GM18498 (cell line): ENCODE results near the gene RIOK1.
"Not testable (repeated sequence)": the region's sequence is repeated elsewhere in the genome, so short reads cannot be mapped to it uniquely, and the experiment has no call there.

Experiments
- ATAC-seq: cut with Tn5 transposase; IDR thresholded peaks from one replicate; pipeline ENCODE4 v1.9.1; 2021; ENCODE audit warnings: mild to moderate bottlenecking, moderate library complexity; ENCODE audit not compliant: unreplicated experiment

Gene RIOK1

GRCh38 chr6:7389451-7390225 lies at the start of gene RIOK1, which contains the start of gene CAGE1:
RIOK1 (plus strand) TSS chr6:7389808; CDS start chr6:7390003, 195 bp downstream.
CAGE1 (minus strand) TSS chr6:7389742; CDS start chr6:7387173, 2,569 bp downstream.
- peak; percentile 97 for ATAC-seq

- ATAC-seq, result no peak
These were observed 48.3 kb upstream of the RIOK1 start for GRCh38 chr6:7341271-7341670.

GRCh38 chr6:7341989-7342742 lies 47.4 kb upstream of the RIOK1 start:
- ATAC-seq, result peak; percentile 67

- no peak for ATAC-seq
These were observed 45.8 kb upstream of the RIOK1 start for GRCh38 chr6:7343546-7344475.

GRCh38 chr6:7344773-7345450 lies 44.7 kb upstream of the RIOK1 start:
- not testable (repeated sequence) for ATAC-seq

- ATAC-seq, result not testable (repeated sequence)
These were observed 42.0 kb upstream of the RIOK1 start for GRCh38 chr6:7347551-7347997.

- not testable (repeated sequence) for ATAC-seq
These were observed 39.0 kb upstream of the RIOK1 start for GRCh38 chr6:7350591-7350990.

- ATAC-seq, result not testable (repeated sequence)
These were observed 37.7 kb upstream of the RIOK1 start for GRCh38 chr6:7351916-7352315.

GRCh38 chr6:7367408-7367807 lies 22.2 kb upstream of the RIOK1 start:
- ATAC-seq, result no peak

- no peak for ATAC-seq
These were observed 15.9 kb upstream of the RIOK1 start for GRCh38 chr6:7373739-7374138.

GRCh38 chr6:7377961-7378360 lies 11.6 kb upstream of the RIOK1 start:
- ATAC-seq, result no peak

GRCh38 chr6:7378740-7379139 lies 10.9 kb upstream of the RIOK1 start:
- no peak for ATAC-seq

GRCh38 chr6:7381092-7381491 lies 8.5 kb upstream of the RIOK1 start:
- ATAC-seq, result no peak

- no peak for ATAC-seq
These were observed 502 bp upstream of the RIOK1 start for GRCh38 chr6:7389162-7389450.

- peak; percentile 15 for ATAC-seq
These were observed 744 bp downstream of the RIOK1 start for GRCh38 chr6:7390226-7390878.

GRCh38 chr6:7391151-7391550 lies 1.5 kb downstream of the RIOK1 start:
- ATAC-seq, result no peak

- ATAC-seq, result no peak
These were observed 2.8 kb downstream of the RIOK1 start for GRCh38 chr6:7392402-7392801.

GRCh38 chr6:7401075-7401474 lies 11.5 kb downstream of the RIOK1 start:
- ATAC-seq, result no peak

GRCh38 chr6:7402716-7403115 lies 13.1 kb downstream of the RIOK1 start:
- ATAC-seq, result no peak

GRCh38 chr6:7404546-7404945 lies 14.9 kb downstream of the RIOK1 start:
- no peak for ATAC-seq
